ENCODE results near the gene USH2A.

The USH2A gene

GRCh38 chr1:216140730-216141524 lies 282.3 kb downstream of the USH2A start:
- no peak for DNase-seq (ENCODE audit: low spot score)

GRCh38 chr1:216124192-216124781 lies 299.0 kb downstream of the USH2A start:
- DNase-seq (ENCODE audit: low spot score): no peak

- DNase-seq (ENCODE audit: low spot score): no peak
These were observed 299.6 kb downstream of the USH2A start for GRCh38 chr1:216123446-216124191.

- DNase-seq (ENCODE audit: low spot score): peak; percentile 7
These were observed 303.6 kb downstream of the USH2A start for GRCh38 chr1:216119600-216119999.

GRCh38 chr1:216114180-216114579 lies 309.1 kb downstream of the USH2A start:
- no peak for DNase-seq (ENCODE audit: low spot score)

GRCh38 chr1:216113181-216113580 lies 310.1 kb downstream of the USH2A start:
- no peak for DNase-seq (ENCODE audit: low spot score)

- no peak for DNase-seq (ENCODE audit: low spot score)
These were observed 311.4 kb downstream of the USH2A start for GRCh38 chr1:216111842-216112241.

- DNase-seq (ENCODE audit: low spot score): no peak
These were observed 327.8 kb downstream of the USH2A start for GRCh38 chr1:216095400-216095799.

GRCh38 chr1:216090556-216090955 lies 332.7 kb downstream of the USH2A start:
- DNase-seq (ENCODE audit: low spot score): no peak

GRCh38 chr1:216086678-216087077 lies 336.6 kb downstream of the USH2A start:
- DNase-seq (ENCODE audit: low spot score): no peak

GRCh38 chr1:216081445-216081844 lies 341.8 kb downstream of the USH2A start:
- no peak for DNase-seq (ENCODE audit: low spot score)

GRCh38 chr1:216076751-216077150 lies 346.5 kb downstream of the USH2A start:
- no peak for DNase-seq (ENCODE audit: low spot score)

GRCh38 chr1:216075339-216075738 lies 347.9 kb downstream of the USH2A start:
- no peak for DNase-seq (ENCODE audit: low spot score)

GRCh38 chr1:216073793-216074595 lies 349.3 kb downstream of the USH2A start:
- DNase-seq (ENCODE audit: low spot score): no peak

- DNase-seq (ENCODE audit: low spot score): no peak
These were observed 352.0 kb downstream of the USH2A start for GRCh38 chr1:216071262-216071661.

- DNase-seq (ENCODE audit: low spot score): no peak
These were observed 358.6 kb downstream of the USH2A start for GRCh38 chr1:216064643-216065042.

GRCh38 chr1:216057947-216058346 lies 365.3 kb downstream of the USH2A start:
- no peak for DNase-seq (ENCODE audit: low spot score)

- DNase-seq (ENCODE audit: low spot score): no peak
These were observed 366.2 kb downstream of the USH2A start for GRCh38 chr1:216057063-216057462.

- DNase-seq (ENCODE audit: low spot score): no peak
These were observed 368.2 kb downstream of the USH2A start for GRCh38 chr1:216055004-216055403.

- no peak for DNase-seq (ENCODE audit: low spot score)
These were observed 368.6 kb downstream of the USH2A start for GRCh38 chr1:216054600-216054999.

- no peak for DNase-seq (ENCODE audit: low spot score)
These were observed 372.2 kb downstream of the USH2A start for GRCh38 chr1:216051071-216051470.

GRCh38 chr1:216049741-216050430 lies 373.4 kb downstream of the USH2A start:
- DNase-seq (ENCODE audit: low spot score): no peak

All from AG08395 (cell line).